A549 (cell line): ENCODE measurements around the gene IMMT. TPM values are rescaled to one million over a fixed set of nuclear protein-coding genes. Genes with fewer than 3 reads are reported as not detected.

Source experiments
- ATAC-seq, 2 experiments: fragments of 200-7000 bp in 1 of 2; fragments of >200 bp in 1 of 2; cut with Nextera tagmentation in 1 of 2; cut with Tn5 transposase in 1 of 2; 3 replicates each; pipeline versions ENCODE4 v1.8.0 to v1.9.1; 2018 to 2020; ENCODE audit warnings: mild to moderate bottlenecking in 1 of 2, moderate library complexity in 1 of 2
- CTCF ChIA-PET: fragments of 300-600 bp; sonication (Branson Sonifier 250); formaldehyde crosslinking; extraction: SDS; loops from one replicate; lab custom pipeline; 2021; ENCODE audit warnings: antibody characterized with exemption, inconsistent platforms; lab: Yijun Ruan, JAX
- POLR2A ChIA-PET: fragments of 350-600 bp; formaldehyde crosslinking; extraction: SDS; loops from one replicate; lab custom pipeline; 2021; ENCODE audit warnings: antibody characterized with exemption, inconsistent platforms; lab: Yijun Ruan, JAX
- DNase-seq, 2 experiments: peaks; one replicate each; pipeline versions ENCODE4 v3.0.0 to v3.0.0-alpha.2; 2011 to 2016; ENCODE audit warnings: low read depth in 1 of 2, low spot score in 1 of 2
- FAIRE-seq: peaks from 2 replicates; lab custom pipeline; 2011; peaks lifted over from hg19 to GRCh38; lab: Jason Lieb, UNC
- H3K27ac ChIP-seq, 2 experiments: fragments of >200 bp; sonication (Bioruptor Twin); formaldehyde crosslinking; 3 replicates each; pipeline ENCODE4 v1.5.1; 2016 to 2017
- H3K4me1 ChIP-seq: fragments of >200 bp; sonication (Bioruptor Twin); formaldehyde crosslinking; 3 replicates; pipeline ENCODE4 v1.6.1; 2016
- H3K4me2 ChIP-seq: fragments of >200 bp; sonication (Bioruptor Twin); formaldehyde crosslinking; 3 replicates; pipeline ENCODE4 v1.6.1; 2016
- H3K4me3 ChIP-seq: fragments of >200 bp; sonication (Bioruptor Twin); formaldehyde crosslinking; 3 replicates; pipeline ENCODE4 v1.5.1; 2016
- H3K9me3 ChIP-seq: fragments of >200 bp; sonication (Bioruptor Twin); formaldehyde crosslinking; 3 replicates; pipeline ENCODE4 v1.6.1; 2016
- CEBPB ChIP-seq, 2 experiments: fragments of >200 bp in 1 of 2; sonication (Bioruptor Twin) in 1 of 2; formaldehyde crosslinking in 1 of 2; IDR thresholded peaks; 2 replicates each; pipeline ENCODE4 v1.6.1; 2012 to 2016
- CHD4 ChIP-seq: fragments of 200-600 bp; sonication (generic); IDR thresholded peaks from 2 replicates; pipeline ENCODE4 v1.6.1; 2016; ENCODE audit warnings: antibody characterized with exemption, mild to moderate bottlenecking, borderline replicate concordance
- CTCF ChIP-seq: fragments of >200 bp; sonication (Bioruptor Twin); formaldehyde crosslinking; IDR thresholded peaks from 3 replicates; pipeline ENCODE4 v1.5.1; 2016
- EHF ChIP-seq: fragments of 250-450 bp; sonication (Bioruptor Pico); IDR thresholded peaks from 2 replicates; pipeline ENCODE4 v1.5.0; 2020; ENCODE audit warnings: mild to moderate bottlenecking
- EHMT2 ChIP-seq: fragments of 200-600 bp; sonication (generic); IDR thresholded peaks from 2 replicates; pipeline ENCODE4 v1.6.1; 2016; ENCODE audit warnings: antibody characterized with exemption, low read depth, mild to moderate bottlenecking, moderate library complexity
- ELK1 ChIP-seq: fragments of 150-350 bp; IDR thresholded peaks from 2 replicates; pipeline ENCODE4 v1.6.1; 2014; ENCODE audit warnings: low read depth, mild to moderate bottlenecking, low read length
- FOSB ChIP-seq: fragments of 250-450 bp; sonication (Bioruptor Pico); IDR thresholded peaks from 2 replicates; pipeline ENCODE4 v1.5.0; 2020; ENCODE audit warnings: mild to moderate bottlenecking, moderate library complexity
- FOSL2 ChIP-seq, 2 experiments: fragments of 450-650 bp in 1 of 2; fragments of >200 bp in 1 of 2; sonication (Bioruptor Twin) in 1 of 2; formaldehyde crosslinking; IDR thresholded peaks; 2 replicates each; pipeline versions ENCODE4 v1.5.0 to v1.6.1; 2016 to 2020; ENCODE audit warnings: mild to moderate bottlenecking in 1 of 2, moderate library complexity in 1 of 2
- FOXS1 ChIP-seq: fragments of 250-450 bp; sonication (Bioruptor Pico); IDR thresholded peaks from 2 replicates; pipeline ENCODE4 v1.5.0; 2020; ENCODE audit warnings: mild to moderate bottlenecking, moderate library complexity
- HOXA7 ChIP-seq: fragments of 250-450 bp; sonication (Bioruptor Pico); IDR thresholded peaks from 2 replicates; pipeline ENCODE4 v1.5.0; 2020; ENCODE audit warnings: mild to moderate bottlenecking, moderate library complexity
- HOXB13 ChIP-seq: fragments of 250-450 bp; sonication (Bioruptor Pico); IDR thresholded peaks from 2 replicates; pipeline ENCODE4 v1.5.0; 2020; ENCODE audit warnings: low read depth, mild to moderate bottlenecking, moderate library complexity
- JUNB ChIP-seq: fragments of >200 bp; sonication (Bioruptor Twin); formaldehyde crosslinking; IDR thresholded peaks from 2 replicates; pipeline ENCODE4 v1.6.1; 2016
- KDM5A ChIP-seq: fragments of 200-600 bp; sonication (generic); IDR thresholded peaks from 2 replicates; pipeline ENCODE4 v1.6.1; 2016; ENCODE audit warnings: antibody characterized with exemption, mild to moderate bottlenecking
- MAFK ChIP-seq: fragments of 450-650 bp; IDR thresholded peaks from 2 replicates; pipeline ENCODE4 v1.6.1; 2014; ENCODE audit not compliant: partially characterized antibody
- NFE2L2 ChIP-seq: fragments of 150-350 bp; conservative IDR thresholded peaks from 2 replicates; pipeline ENCODE4 v1.6.1; 2014; ENCODE audit warnings: low read length
- NR3C1 ChIP-seq: fragments of >200 bp; sonication (Bioruptor Twin); formaldehyde crosslinking; IDR thresholded peaks from 3 replicates; pipeline ENCODE4 v1.6.1; 2017
- PHF8 ChIP-seq: fragments of 200-600 bp; sonication (generic); IDR thresholded peaks from 2 replicates; pipeline ENCODE4 v1.6.1; 2016; ENCODE audit warnings: low read depth, mild to moderate bottlenecking, antibody characterized with exemption, moderate library complexity, borderline replicate concordance
- POLR2A ChIP-seq: IDR thresholded peaks from 2 replicates; pipeline ENCODE4 v1.6.1; 2012; ENCODE audit warnings: mild to moderate bottlenecking, low read length
- TP53 ChIP-seq: fragments of 250-450 bp; sonication (Bioruptor Pico); IDR thresholded peaks from 2 replicates; pipeline ENCODE4 v1.5.0; 2021; ENCODE audit warnings: mild to moderate bottlenecking, moderate library complexity
- ZC3H11A ChIP-seq: fragments of 450-650 bp; IDR thresholded peaks from 2 replicates; pipeline ENCODE4 v1.6.1; 2014; ENCODE audit warnings: antibody characterized with exemption, mild to moderate bottlenecking
- ZFP36 ChIP-seq: fragments of 450-650 bp; IDR thresholded peaks from 2 replicates; pipeline ENCODE4 v1.6.1; 2014; ENCODE audit warnings: borderline replicate concordance; ENCODE audit not compliant: partially characterized antibody
- WGBS: methylation state at CpG from one replicate; pipeline ENCODE4 v1.1.6; 2017; ENCODE audit errors: missing lambda C conversion rate; 5-methylcytosine and 5-hydroxymethylcytosine counted together
- polyA plus RNA-seq, 4 experiments: library from polyadenylated mRNA; depleted of rRNA in 3 of 4; stranded (reverse); fragments of >200 nt; fragmentation: RNase III in 1 of 4; extraction: RNeasy Plus Mini Kit Qiagen cat#74134 plus additional on column Dnase treatment in 1 of 4; gene quantifications; 2 replicates in 3 of 4; 3 replicates in 1 of 4; pipeline ENCODE4 v1.2.3, GENCODE V29; 2011 to 2017

The IMMT gene
- polyA plus RNA-seq, 2 of the 4 experiments (the other 2 are of a cell fraction), result 101 to 126 TPM

- POLR2A ChIA-PET, result interaction anchor here (0.7 kb wide), 1 partner anchor 10 kb away, joined by 3 read pairs; no protein-coding TSS in a partner anchor
- no peak for TF ChIP-seq POLR2A
- TF ChIP-seq NFE2L2, result no peak
- no peak for TF ChIP-seq CHD4
- no peak for TF ChIP-seq FOXS1 (CRISPR knock-in tag)
- no peak for TF ChIP-seq KDM5A
- TF ChIP-seq ZC3H11A, result no peak
- TF ChIP-seq ZFP36, result no peak
- TF ChIP-seq CTCF, result no peak
- no peak for TF ChIP-seq EHF (CRISPR knock-in tag)
- no peak for TF ChIP-seq HOXA7 (CRISPR knock-in tag)
- no peak for TF ChIP-seq PHF8
- no peak for TF ChIP-seq NR3C1
- TF ChIP-seq FOSL2 (IDR thresholded peaks at IDR 0.05), result no peak
- TF ChIP-seq FOSL2 (CRISPR knock-in tag; IDR thresholded peaks at IDR 0.05), result no peak
- no peak for TF ChIP-seq JUNB
- no peak for TF ChIP-seq EHMT2
- Histone ChIP-seq H3K4me3 (no peak overlapping the region), H3K27ac (no peak overlapping the region), H3K9me3 (no peaks in the 10 kb centered on the region), H3K4me2 (no peak overlapping the region), H3K4me1 (no peaks in the 10 kb centered on the region)
- FAIRE-seq (no peak), ATAC-seq (no peak), DNase-seq (no peak)
- 72% methylated on average over 12 of the region's 12 CpGs for WGBS
- CTCF ChIA-PET, result interaction anchor here (1.1 to 3.5 kb wide), 4 partner anchors 9 to 62 kb away, joined by 3 to 16 read pairs (median 4); no protein-coding TSS in a partner anchor
Measured at GRCh38 chr2:86235196-86235980, 40.1 kb upstream of the IMMT start.

DNA sequence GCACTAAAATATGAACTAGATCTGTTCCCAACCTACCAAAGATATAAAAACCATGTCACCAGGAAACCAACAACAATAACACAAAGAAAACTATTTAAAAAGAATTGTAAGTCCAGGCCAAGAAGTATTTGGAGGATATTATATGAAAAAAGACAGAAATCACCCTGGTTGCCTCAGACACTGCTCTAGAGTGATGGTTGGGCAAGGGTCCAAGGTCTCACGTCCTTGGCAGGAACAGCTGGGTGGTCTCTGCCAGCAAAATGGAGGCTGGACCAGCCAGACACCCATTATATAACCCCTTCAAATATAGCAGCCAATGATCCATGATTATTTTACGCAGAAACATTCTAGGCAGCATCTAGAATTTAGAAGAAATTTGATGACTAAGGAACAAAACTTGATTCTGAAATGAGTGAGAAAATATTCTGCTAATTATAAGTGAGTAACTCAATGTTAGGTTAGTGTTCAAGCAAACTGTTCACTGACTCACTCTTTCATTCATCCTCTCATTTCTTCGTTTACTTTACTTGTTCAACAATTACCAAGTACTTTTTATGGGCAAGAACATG, 39.4 kb upstream of the IMMT start:
- no peaks in the 10 kb centered on the region for H3K9me3 ChIP-seq
- CTCF ChIA-PET, result interaction anchor here (1.1 to 3.5 kb wide), 3 partner anchors 10 to 13 kb away, joined by 3 to 16 read pairs (median 4); no protein-coding TSS in a partner anchor
- H3K4me1 ChIP-seq, result no peaks in the 10 kb centered on the region
- H3K27ac ChIP-seq, result no peak overlapping the region
- 44% methylated on average over 3 of the region's 3 CpGs for WGBS
- no peak overlapping the region for H3K4me3 ChIP-seq
- TF ChIP-seq ELK1 (no peak), HOXB13 (CRISPR knock-in tag) (no peak), CEBPB (IDR thresholded peaks at IDR 0.05) (no peak), MAFK (peak; percentile 63), FOSB (no peak), TP53 (CRISPR knock-in tag) (no peak)
- H3K4me2 ChIP-seq, result no peak overlapping the region
- POLR2A ChIA-PET, result no interaction called here
- FAIRE-seq (peak; percentile 63), ATAC-seq (no peak), DNase-seq (no peak)

GRCh38 chr2:86233436-86233835, 38.2 kb upstream of the IMMT start:
- FAIRE-seq (no peak), ATAC-seq (no peak)

More at GRCh38 chr2:86233436-86233835, 38.2 kb upstream of the IMMT start:
- ChIA-PET CTCF (interaction anchor here (1.1 to 1.4 kb wide), 2 partner anchors 12 to 575 kb away, joined by 3 to 6 read pairs; no protein-coding TSS in a partner anchor), POLR2A (no interaction called here)
- Histone ChIP-seq H3K9me3 (no peaks in the 10 kb centered on the region), H3K4me1 (no peaks in the 10 kb centered on the region), H3K4me2 (no peak overlapping the region), H3K27ac (no peak overlapping the region), H3K4me3 (no peak overlapping the region)
- 32% methylated on average over 4 of the region's 4 CpGs for WGBS
- TF ChIP-seq KDM5A, result no peak
- no peak for DNase-seq
